Measurements from ENCODE around the gene OR4K2.

The OR4K2 gene

DNA sequence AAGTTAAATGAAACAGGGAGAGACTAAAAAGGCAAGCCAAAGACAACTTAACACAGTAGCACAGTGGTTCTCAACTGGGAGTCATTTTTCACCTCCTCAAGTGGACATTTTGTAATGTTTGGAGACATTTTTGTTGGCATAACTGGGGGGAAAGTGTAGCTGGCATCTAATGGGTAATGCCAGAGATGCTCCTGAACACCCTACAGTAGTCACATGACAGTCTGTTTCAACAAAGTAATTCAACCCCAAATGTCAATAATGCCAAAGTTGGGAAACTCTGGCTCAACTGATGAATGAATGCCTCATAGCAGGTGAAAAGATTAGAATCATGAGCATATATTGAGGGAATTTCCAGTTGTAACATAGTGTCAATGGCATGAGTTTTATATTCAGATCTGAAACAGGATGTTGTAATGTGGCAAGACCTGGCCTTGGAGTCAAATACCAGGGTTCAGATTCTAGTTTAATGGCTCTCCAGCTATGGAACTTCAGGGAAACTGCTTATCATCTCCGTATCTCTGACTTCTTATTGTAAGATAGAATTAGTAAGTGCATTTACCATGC is 43.1 kb downstream of the OR4K2 start:
- Histone ChIP-seq H3K27me3 (ENCODE audit: control insufficient read depth, insufficient read depth, low read length) (no peaks in the 10 kb centered on the region), H3K36me3 (ENCODE audit: control insufficient read depth, insufficient read depth, low read length) (no peaks in the 10 kb centered on the region), H2AFZ (no peak overlapping the region), H3K4me3 (ENCODE audit: low read depth, low read length) (no peak overlapping the region), H3K27ac (no peak overlapping the region), H3K4me2 (ENCODE audit: low read length) (no peak overlapping the region), H3K9ac (no peak overlapping the region), H3K9me3 (ENCODE audit: control insufficient read depth, low read length) (no peaks in the 10 kb centered on the region), H3K79me2 (no peaks in the 10 kb centered on the region), H3K4me1 (no peaks in the 10 kb centered on the region)
- TF ChIP-seq CTCF (IDR thresholded peaks at IDR 0.05): no peak

DNA sequence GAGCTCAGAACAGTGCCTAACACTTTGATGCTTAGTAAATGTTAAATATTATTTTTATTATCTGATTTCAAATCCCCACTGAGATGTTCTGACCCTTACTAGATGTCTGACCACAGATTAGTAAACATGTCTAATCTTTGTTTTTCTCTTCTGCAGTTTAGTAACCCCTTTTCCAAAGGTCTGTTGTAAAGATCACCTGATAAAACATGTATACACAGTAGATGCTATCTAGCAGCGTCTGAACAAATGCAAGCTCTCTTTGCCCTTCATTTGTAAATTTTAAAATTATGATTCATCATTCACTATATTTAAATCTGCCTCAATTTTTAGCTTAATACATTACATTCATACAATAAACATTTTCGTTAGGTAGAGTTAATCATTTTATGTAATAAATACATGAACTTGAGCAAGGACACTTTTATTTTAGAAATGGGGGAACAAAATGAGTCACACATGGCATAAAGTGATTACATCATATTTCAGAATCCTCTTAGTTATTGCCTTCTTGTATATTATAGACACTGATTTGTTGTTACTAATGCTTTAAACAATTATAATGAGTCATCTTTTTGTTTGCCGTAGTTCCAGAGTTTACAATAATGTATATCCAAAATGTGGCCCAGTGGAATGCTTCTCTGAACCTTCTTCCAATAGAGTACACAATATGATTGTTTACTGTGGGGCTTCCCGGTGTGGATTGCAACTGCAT is 43.8 kb downstream of the OR4K2 start:
- no peak overlapping the region for H2AFZ ChIP-seq
- no peak overlapping the region for H3K9ac ChIP-seq

DNA sequence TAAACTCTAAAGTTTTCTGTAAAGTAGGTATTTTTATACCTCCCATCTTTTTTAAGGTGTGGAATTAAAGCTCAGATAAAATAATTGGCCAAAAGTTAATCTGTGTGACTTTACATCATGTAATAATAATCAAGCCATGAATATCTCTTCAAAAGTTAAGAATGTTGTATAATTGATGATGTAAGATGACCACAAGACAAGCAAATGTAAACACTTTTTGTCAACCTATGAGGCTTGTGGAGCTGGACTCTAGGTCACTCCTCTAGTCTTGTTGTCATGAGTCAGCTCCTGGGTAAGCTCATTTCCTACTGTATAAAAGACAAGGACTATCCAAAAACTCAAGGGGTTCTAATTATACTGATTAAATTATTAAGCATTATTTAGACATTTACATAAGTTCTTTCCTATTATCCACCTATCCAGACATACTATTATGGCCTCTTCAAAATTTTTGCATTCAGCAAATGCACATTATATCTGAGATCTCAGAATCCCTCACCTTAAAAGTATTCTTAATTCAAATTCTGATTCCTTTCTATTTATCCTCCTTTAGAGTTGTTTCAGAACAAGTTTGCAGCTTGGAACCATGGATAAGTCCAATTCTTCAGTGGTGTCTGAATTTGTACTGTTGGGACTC is 45.2 kb downstream of the OR4K2 start, which contains the start of gene OR4K5:
Gene OR4K5, plus strand, starts transcription at position 587 of the 637 bp plus-strand sequence. Its CDS starts 0 bp downstream, at position 587.
- Histone ChIP-seq H3K4me2 (ENCODE audit: low read length) (no peak within 1 kb of the TSS), H3K27me3 (ENCODE audit: control insufficient read depth, insufficient read depth, low read length) (no peaks in the 10 kb centered on the region), H3K79me2 (no peaks in the 10 kb centered on the region), H3K4me1 (no peaks in the 10 kb centered on the region), H3K9ac (no peak within 1 kb of the TSS), H2AFZ (no peak within 1 kb of the TSS), H3K36me3 (ENCODE audit: control insufficient read depth, insufficient read depth, low read length) (no peaks in the 10 kb centered on the region), H3K4me3 (ENCODE audit: low read depth, low read length) (no peak within 1 kb of the TSS), H3K27ac (no peak within 1 kb of the TSS), H3K9me3 (ENCODE audit: control insufficient read depth, low read length) (no peaks in the 10 kb centered on the region)
- TF ChIP-seq CTCF (IDR thresholded peaks at IDR 0.05): no peak

More for the DNA sequence above, 43.8 kb downstream of the OR4K2 start:
- Histone ChIP-seq H3K4me1 (no peaks in the 10 kb centered on the region), H3K9me3 (ENCODE audit: control insufficient read depth, low read length) (no peaks in the 10 kb centered on the region), H3K79me2 (no peaks in the 10 kb centered on the region), H3K27me3 (ENCODE audit: control insufficient read depth, insufficient read depth, low read length) (no peaks in the 10 kb centered on the region), H3K36me3 (ENCODE audit: control insufficient read depth, insufficient read depth, low read length) (no peaks in the 10 kb centered on the region), H3K4me3 (ENCODE audit: low read depth, low read length) (no peak overlapping the region), H3K27ac (no peak overlapping the region), H3K4me2 (ENCODE audit: low read length) (no peak overlapping the region)
- TF ChIP-seq CTCF (IDR thresholded peaks at IDR 0.05): no peak

- no peaks in the 10 kb centered on the region for H3K79me2 ChIP-seq
- H3K4me2 ChIP-seq (ENCODE audit: low read length): no peak within 1 kb of the TSS
- H3K27me3 ChIP-seq (ENCODE audit: control insufficient read depth, insufficient read depth, low read length): no peaks in the 10 kb centered on the region
- H3K9me3 ChIP-seq (ENCODE audit: control insufficient read depth, low read length): no peaks in the 10 kb centered on the region
- H3K4me3 ChIP-seq (ENCODE audit: low read depth, low read length): no peak within 1 kb of the TSS
- no peaks in the 10 kb centered on the region for H3K36me3 ChIP-seq (ENCODE audit: control insufficient read depth, insufficient read depth, low read length)
- H2AFZ ChIP-seq: no peak within 1 kb of the TSS
- no peak for TF ChIP-seq CTCF (IDR thresholded peaks at IDR 0.05)
- no peaks in the 10 kb centered on the region for H3K4me1 ChIP-seq
- H3K9ac ChIP-seq: no peak within 1 kb of the TSS
- H3K27ac ChIP-seq: no peak within 1 kb of the TSS
Measured at GRCh38 chr14:19930617-19931016, 55.7 kb downstream of the OR4K2 start, which contains the start of gene OR4K1. TSS of gene OR4K1 (plus strand) at chr14:19930917. CDS start at chr14:19935667, 4,750 bp downstream.

All from parathyroid adenoma (tissue), 2 donors.